Measurements from ENCODE around the gene NPAS3. TPM values are rescaled to one million over a fixed set of nuclear protein-coding genes. Genes with fewer than 3 reads are reported as not detected.

Gene NPAS3
- total RNA-seq, 1 experiment from 2014 or later: 0.35 TPM

DNA sequence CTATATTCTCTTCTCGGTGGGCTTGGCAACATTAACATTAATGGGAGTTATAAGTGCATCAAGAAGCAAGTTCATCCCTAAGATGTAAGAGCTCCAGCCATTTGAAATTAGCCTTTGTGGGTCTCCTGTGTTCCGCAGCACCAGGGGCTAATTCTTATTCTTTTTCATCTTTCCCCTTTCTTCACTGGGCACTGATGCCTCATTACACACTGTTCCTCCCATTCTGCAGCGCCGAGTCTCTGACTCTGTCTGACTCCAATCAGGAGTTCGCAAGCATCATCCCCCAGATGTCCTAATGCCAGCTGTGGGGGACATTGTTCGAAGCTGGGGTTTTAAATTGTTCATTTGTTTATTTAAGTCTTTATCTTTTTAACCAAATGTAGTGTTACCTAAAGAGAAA is 670.9 kb downstream of the NPAS3 start:
- CTCF ChIA-PET: interaction anchor here (0.7 kb wide), 1 partner anchor 63 kb away, joined by 3 read pairs; no protein-coding TSS in a partner anchor
- H3K36me3 Mint-ChIP-seq (ENCODE audit: insufficient read depth, unreplicated experiment): no peaks in the 10 kb centered on the region
- intact Hi-C loops (cut with micrococcal nuclease): no loop called here
- H3K4me1 Mint-ChIP-seq (ENCODE audit: insufficient read depth, unreplicated experiment): peaks cover 11% of the 10 kb centered on the region
- no peak overlapping the region for H3K4me3 Mint-ChIP-seq (ENCODE audit: unreplicated experiment)
- H3K27ac Mint-ChIP-seq (ENCODE audit: low read depth, unreplicated experiment): no peak overlapping the region
- no peak for DNase-seq (ENCODE audit: unreplicated experiment)
- H3K27me3 Mint-ChIP-seq (ENCODE audit: insufficient read depth, unreplicated experiment): peaks cover under 1% of the 10 kb centered on the region
- POLR2A ChIA-PET: interaction anchor here (1.9 kb wide), 1 partner anchor 20 kb away, joined by 4 read pairs; no protein-coding TSS in a partner anchor
- H3K9me3 Mint-ChIP-seq (ENCODE audit: unreplicated experiment): no peaks in the 10 kb centered on the region
- TF ChIP-seq, protein P1, sequence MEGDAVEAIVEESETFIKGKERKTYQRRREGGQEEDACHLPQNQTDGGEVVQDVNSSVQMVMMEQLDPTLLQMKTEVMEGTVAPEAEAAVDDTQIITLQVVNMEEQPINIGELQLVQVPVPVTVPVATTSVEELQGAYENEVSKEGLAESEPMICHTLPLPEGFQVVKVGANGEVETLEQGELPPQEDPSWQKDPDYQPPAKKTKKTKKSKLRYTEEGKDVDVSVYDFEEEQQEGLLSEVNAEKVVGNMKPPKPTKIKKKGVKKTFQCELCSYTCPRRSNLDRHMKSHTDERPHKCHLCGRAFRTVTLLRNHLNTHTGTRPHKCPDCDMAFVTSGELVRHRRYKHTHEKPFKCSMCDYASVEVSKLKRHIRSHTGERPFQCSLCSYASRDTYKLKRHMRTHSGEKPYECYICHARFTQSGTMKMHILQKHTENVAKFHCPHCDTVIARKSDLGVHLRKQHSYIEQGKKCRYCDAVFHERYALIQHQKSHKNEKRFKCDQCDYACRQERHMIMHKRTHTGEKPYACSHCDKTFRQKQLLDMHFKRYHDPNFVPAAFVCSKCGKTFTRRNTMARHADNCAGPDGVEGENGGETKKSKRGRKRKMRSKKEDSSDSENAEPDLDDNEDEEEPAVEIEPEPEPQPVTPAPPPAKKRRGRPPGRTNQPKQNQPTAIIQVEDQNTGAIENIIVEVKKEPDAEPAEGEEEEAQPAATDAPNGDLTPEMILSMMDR (IDR thresholded peaks at IDR 0.05; ENCODE audit: unreplicated experiment): no peak
- BruUV-seq (replicated peaks): no TSS peak

DNA sequence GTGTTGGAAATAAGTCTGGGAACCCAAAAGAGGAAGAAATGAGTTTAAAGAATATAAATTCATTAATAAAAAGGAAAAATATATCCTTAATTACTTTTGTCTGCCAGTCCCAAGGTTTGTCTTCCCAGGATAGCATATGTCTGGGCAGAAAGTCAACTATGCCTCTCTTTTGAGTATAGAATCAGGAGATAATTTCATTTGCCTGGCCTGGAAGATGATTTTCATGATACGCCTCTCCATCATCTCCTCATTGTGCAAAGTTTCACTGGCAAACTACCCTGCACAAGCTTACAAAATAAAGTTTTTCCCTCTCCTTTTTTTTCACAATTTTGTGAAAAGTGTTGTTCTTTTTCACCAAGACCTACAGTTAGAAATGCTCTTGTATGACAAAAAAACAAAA is 671.4 kb downstream of the NPAS3 start:
- ChIA-PET CTCF (interaction anchor here (0.7 kb wide), 1 partner anchor 64 kb away, joined by 3 read pairs; no protein-coding TSS in a partner anchor), POLR2A (interaction anchor here (1.9 kb wide), 1 partner anchor 20 kb away, joined by 4 read pairs; no protein-coding TSS in a partner anchor)
- no TSS peak for BruUV-seq (replicated peaks)
- Mint-ChIP-seq H3K27me3 (ENCODE audit: insufficient read depth, unreplicated experiment) (peaks cover 6% of the 10 kb centered on the region), H3K27ac (ENCODE audit: low read depth, unreplicated experiment) (no peak overlapping the region), H3K36me3 (ENCODE audit: insufficient read depth, unreplicated experiment) (no peaks in the 10 kb centered on the region), H3K9me3 (ENCODE audit: unreplicated experiment) (no peaks in the 10 kb centered on the region), H3K4me3 (ENCODE audit: unreplicated experiment) (no peak overlapping the region), H3K4me1 (ENCODE audit: insufficient read depth, unreplicated experiment) (peaks cover 14% of the 10 kb centered on the region)
- no peak for DNase-seq (ENCODE audit: unreplicated experiment)
- intact Hi-C loops (cut with micrococcal nuclease): no loop called here
- TF ChIP-seq, protein P1 (IDR thresholded peaks at IDR 0.05; ENCODE audit: unreplicated experiment): no peak

DNA sequence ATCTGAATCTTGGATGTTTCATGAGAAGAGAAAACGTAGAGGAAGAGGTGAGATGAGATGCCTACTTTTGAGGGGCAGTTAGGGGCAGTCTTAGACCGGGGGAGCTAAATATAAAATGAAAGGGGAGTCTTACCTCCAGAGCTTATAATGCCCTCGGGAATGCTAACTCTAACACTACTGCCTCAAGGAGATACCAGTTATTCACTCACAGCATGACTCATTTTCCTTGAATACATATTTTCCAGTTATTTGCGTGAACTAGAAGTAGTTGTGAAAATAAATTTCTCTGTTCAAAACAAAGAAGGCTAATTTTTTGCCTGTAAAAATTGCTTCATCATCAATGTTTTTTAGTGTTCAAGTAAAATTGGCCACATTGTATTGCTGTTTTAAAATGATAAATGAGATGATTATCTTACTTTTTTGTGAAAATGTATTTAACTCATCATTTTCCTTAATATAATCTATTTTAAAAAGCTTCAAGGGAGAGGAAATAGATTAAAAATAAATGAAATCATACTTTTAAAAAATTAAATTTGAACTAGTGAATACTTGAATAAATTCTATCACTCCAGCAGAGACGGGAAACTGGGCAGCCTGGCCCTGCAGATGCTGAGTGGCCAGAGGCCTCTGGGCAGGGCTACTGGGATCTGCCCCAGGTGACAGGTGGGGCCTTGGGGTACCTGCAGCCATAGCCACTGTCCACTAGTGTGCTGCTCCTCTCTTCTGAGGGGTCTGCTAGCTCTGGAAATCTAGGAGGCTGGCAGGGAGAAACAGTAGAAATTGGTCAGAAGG is 672.9 kb downstream of the NPAS3 start:
- H3K4me3 Mint-ChIP-seq (ENCODE audit: unreplicated experiment): no peak overlapping the region
- H3K27me3 Mint-ChIP-seq (ENCODE audit: insufficient read depth, unreplicated experiment): peaks cover 11% of the 10 kb centered on the region
- no TSS peak for BruUV-seq (replicated peaks)
- TF ChIP-seq, protein P1 (IDR thresholded peaks at IDR 0.05; ENCODE audit: unreplicated experiment): no peak
- no peaks in the 10 kb centered on the region for H3K9me3 Mint-ChIP-seq (ENCODE audit: unreplicated experiment)
- H3K4me1 Mint-ChIP-seq (ENCODE audit: insufficient read depth, unreplicated experiment): peaks cover 20% of the 10 kb centered on the region
- H3K36me3 Mint-ChIP-seq (ENCODE audit: insufficient read depth, unreplicated experiment): no peaks in the 10 kb centered on the region
- no peak overlapping the region for H3K27ac Mint-ChIP-seq (ENCODE audit: low read depth, unreplicated experiment)
- ChIA-PET POLR2A (interaction anchor here (0.7 to 1.9 kb wide), 3 partner anchors 7 to 210 kb away, joined by 3 to 4 read pairs (median 4); no protein-coding TSS in a partner anchor), CTCF (interaction anchor here (0.6 to 1.0 kb wide), 3 partner anchors 11 to 1298 kb away, joined by 3 read pairs; no protein-coding TSS in a partner anchor)
- peak; percentile 47 for DNase-seq (ENCODE audit: unreplicated experiment)
- intact Hi-C loops (cut with micrococcal nuclease): no loop called here

DNA sequence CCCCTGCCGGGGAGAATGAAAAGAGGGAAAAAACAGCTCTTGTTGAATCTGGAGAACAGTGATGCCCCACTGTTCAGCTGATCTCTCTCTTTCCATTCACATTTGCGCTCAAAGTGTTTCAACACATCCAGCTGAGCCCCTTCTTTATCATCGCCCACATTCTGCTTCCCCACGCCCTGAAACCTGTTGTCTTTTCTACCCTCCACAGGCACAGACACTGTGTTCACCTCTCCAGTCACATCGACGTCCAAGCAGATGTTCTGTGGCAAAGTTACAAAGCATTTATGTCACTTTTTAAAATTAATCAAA is 673.5 kb downstream of the NPAS3 start:
- intact Hi-C loops (cut with micrococcal nuclease): no loop called here
- ChIA-PET POLR2A (interaction anchor here (1.5 to 1.9 kb wide), 2 partner anchors 8 to 22 kb away, joined by 3 to 4 read pairs; no protein-coding TSS in a partner anchor), CTCF (interaction anchor here (0.6 to 1.0 kb wide), 2 partner anchors 10 to 327 kb away, joined by 3 read pairs; no protein-coding TSS in a partner anchor)
- no peak overlapping the region for H3K27ac Mint-ChIP-seq (ENCODE audit: low read depth, unreplicated experiment)
- no peak overlapping the region for H3K4me3 Mint-ChIP-seq (ENCODE audit: unreplicated experiment)
- no peaks in the 10 kb centered on the region for H3K36me3 Mint-ChIP-seq (ENCODE audit: insufficient read depth, unreplicated experiment)
- TF ChIP-seq, protein P1 (IDR thresholded peaks at IDR 0.05; ENCODE audit: unreplicated experiment): no peak
- H3K9me3 Mint-ChIP-seq (ENCODE audit: unreplicated experiment): no peaks in the 10 kb centered on the region
- BruUV-seq (replicated peaks): no TSS peak
- H3K4me1 Mint-ChIP-seq (ENCODE audit: insufficient read depth, unreplicated experiment): peaks cover 25% of the 10 kb centered on the region
- H3K27me3 Mint-ChIP-seq (ENCODE audit: insufficient read depth, unreplicated experiment): peaks cover 11% of the 10 kb centered on the region
- no peak for DNase-seq (ENCODE audit: unreplicated experiment)
